Endothelial cell of umbilical vein (primary cell): ENCODE data around the gene HAPLN2. TPM values are rescaled to one million over a fixed set of nuclear protein-coding genes. Genes with fewer than 3 reads are reported as not detected.

Experiments
- BruUV-seq: library from RNA; stranded (reverse); fragments of 400-500 nt; replicated peaks from 2 replicates; lab custom pipeline; 2021; lab: Mats Ljungman, UMichigan
- CTCF ChIA-PET: fragments of 300-600, 350-600 bp; sonication (Branson Sonifier 250); formaldehyde crosslinking; loops from one replicate; lab custom pipeline; 2021; ENCODE audit warnings: antibody characterized with exemption, inconsistent platforms; lab: Charles Lee
- POLR2A ChIA-PET: fragments of 300-600, 350-600 bp; sonication (Branson Sonifier 250); formaldehyde crosslinking; loops from one replicate; lab custom pipeline; 2021; ENCODE audit warnings: antibody characterized with exemption, inconsistent platforms; lab: Charles Lee
- DNase-seq: peaks from one replicate; pipeline ENCODE4 v3.0.0-alpha.2; 2011; ENCODE audit warnings: low read depth, low spot score
- FAIRE-seq: peaks from 2 replicates; lab custom pipeline; 2011; peaks lifted over from hg19 to GRCh38; lab: Jason Lieb, UNC
- H2AFZ ChIP-seq: 2 replicates; pipeline ENCODE4 v1.6.0; 2012; ENCODE audit warnings: low read depth, low read length, control low read depth, inconsistent platforms
- H3K27ac ChIP-seq: 2 replicates; pipeline ENCODE4 v1.5.1; 2011; ENCODE audit warnings: low read depth, mild to moderate bottlenecking, control low read depth, low read length, moderate library complexity; ENCODE audit not compliant: insufficient read depth
- H3K27me3 ChIP-seq, 2 experiments: 2 replicates each; pipeline versions ENCODE4 v1.6.0 to v1.6.1; 2011; ENCODE audit warnings: low read length in 2 of 2, mixed read lengths in 1 of 2; ENCODE audit not compliant: control insufficient read depth in 2 of 2, insufficient read depth in 2 of 2
- H3K36me3 ChIP-seq, 2 experiments: 2 replicates in 1 of 2; 3 replicates in 1 of 2; pipeline ENCODE4 v1.5.1; 2011; ENCODE audit warnings: low read length in 2 of 2, mild to moderate bottlenecking in 1 of 2, moderate library complexity in 1 of 2; ENCODE audit not compliant: control insufficient read depth in 2 of 2, insufficient read depth in 2 of 2; ENCODE audit errors: extremely low read depth in 1 of 2
- H3K4me1 ChIP-seq: 3 replicates; pipeline ENCODE4 v1.5.1; 2011; ENCODE audit warnings: mild to moderate bottlenecking, low read length; ENCODE audit not compliant: control insufficient read depth, insufficient read depth; ENCODE audit errors: extremely low read depth
- H3K4me2 ChIP-seq: 2 replicates; pipeline ENCODE4 v1.6.1; 2011; ENCODE audit warnings: low read length, control low read depth, mixed read lengths; ENCODE audit not compliant: insufficient read depth
- H3K4me3 ChIP-seq, 3 experiments: fragments of 200-600 bp in 1 of 3; sonication (generic), shearing (Covaris generic) in 1 of 3; replicated peaks in 1 of 3; 2 replicates each; pipeline ENCODE4 v1.5.1; 2011 to 2016; ENCODE audit warnings: control low read depth in 3 of 3, low read length in 3 of 3, mild to moderate bottlenecking in 2 of 3, inconsistent platforms in 1 of 3, low read depth in 1 of 3, moderate library complexity in 1 of 3; ENCODE audit not compliant: insufficient read depth in 1 of 3
- H3K79me2 ChIP-seq: 2 replicates; pipeline ENCODE4 v1.6.0; 2012; ENCODE audit warnings: low read length, inconsistent platforms; ENCODE audit not compliant: control insufficient read depth, insufficient read depth
- H3K9ac ChIP-seq: replicated peaks from 2 replicates; pipeline ENCODE3; 2011; ENCODE audit warnings: low read length, control low read depth; ENCODE audit not compliant: insufficient read depth; ENCODE audit errors: extremely low read depth
- H3K9me1 ChIP-seq: replicated peaks from 3 replicates; pipeline ENCODE4 v1.6.0; 2011; ENCODE audit warnings: mild to moderate bottlenecking, low read length; ENCODE audit not compliant: control insufficient read depth, insufficient read depth; ENCODE audit errors: extremely low read depth
- H3K9me3 ChIP-seq: replicated peaks from 2 replicates; pipeline ENCODE4 v1.5.1; 2012; ENCODE audit warnings: low read length, inconsistent platforms; ENCODE audit not compliant: control insufficient read depth, insufficient read depth
- H4K20me1 ChIP-seq: replicated peaks from 2 replicates; pipeline ENCODE3; 2011; ENCODE audit warnings: mild to moderate bottlenecking, low read length; ENCODE audit not compliant: control insufficient read depth, insufficient read depth; ENCODE audit errors: extremely low read depth
- EZH2 ChIP-seq: IDR thresholded peaks from 2 replicates; pipeline ENCODE4 v1.6.1; 2012; ENCODE audit warnings: borderline replicate concordance, low read depth, mild to moderate bottlenecking, moderate library complexity, low read length, inconsistent platforms; ENCODE audit not compliant: severe bottlenecking
- FOS ChIP-seq: IDR thresholded peaks from 2 replicates; pipeline ENCODE4 v1.6.1; 2011; ENCODE audit warnings: mild to moderate bottlenecking, low read length, moderate library complexity, borderline replicate concordance; ENCODE audit not compliant: insufficient read depth
- GATA2 ChIP-seq: IDR thresholded peaks from 2 replicates; pipeline ENCODE4 v1.7.0; 2011; ENCODE audit warnings: low read depth, mild to moderate bottlenecking, moderate library complexity, mixed read lengths, low read length; ENCODE audit not compliant: insufficient read length, insufficient read depth
- JUN ChIP-seq: IDR thresholded peaks from 2 replicates; pipeline ENCODE4 v1.6.1; 2011; ENCODE audit warnings: borderline replicate concordance, low read depth; ENCODE audit not compliant: insufficient read length, insufficient read depth
- MYC ChIP-seq: IDR thresholded peaks from one replicate; pipeline ENCODE4 v1.6.1; 2011; ENCODE audit warnings: mild to moderate bottlenecking, low read depth, low read length
- POLR2A ChIP-seq: IDR thresholded peaks from 2 replicates; pipeline ENCODE4 v1.6.1; 2012; ENCODE audit warnings: low read depth, mild to moderate bottlenecking, control low read depth, low read length
- POLR2AphosphoS5 ChIP-seq: IDR thresholded peaks from 2 replicates; pipeline ENCODE4 v1.6.1; 2012; ENCODE audit warnings: low read depth, mild to moderate bottlenecking, control low read depth, low read length, moderate library complexity; ENCODE audit not compliant: insufficient read depth
- dilution Hi-C: fragments of 300-500 bp; cut with MboI; formaldehyde crosslinking; loops from one replicate; pipeline ENCODE4 v1.15.0; 2019; ENCODE audit warnings: low sequenced_read_pairs; ENCODE audit not compliant: extremely low pct_ligation_motif_present
- intact Hi-C: fragments of 100-400 bp; cut with micrococcal nuclease; formaldehyde crosslinking; loops from one replicate; pipeline ENCODE4 v1.10.0; 2022
- polyA plus RNA-seq, 4 experiments: library from polyadenylated mRNA; depleted of rRNA in 3 of 4; stranded (reverse) in 3 of 4; unstranded in 1 of 4; fragments of >200 nt; gene quantifications; 2 replicates each; pipeline versions ENCODE4 v1.2.1 to v1.2.3, GENCODE V29; 2011 to 2012; ENCODE audit warnings: missing spikeins in 1 of 4
- total RNA-seq: library from RNA; stranded (reverse); gene quantifications from 2 replicates; pipeline ENCODE4 v1.2.3, GENCODE V29; 2021
- TF ChIP-seq, protein P1 (sequence below): IDR thresholded peaks from 2 replicates; pipeline ENCODE4 v1.6.1; 2011; ENCODE audit not compliant: insufficient read depth, insufficient read length
- TF ChIP-seq, protein P2 (sequence below), 2 donors: IDR thresholded peaks; 1 replicate in 1 of 2; 2 replicates in 1 of 2; pipeline ENCODE4 v1.5.1; 2011; ENCODE audit warnings: low read length in 2 of 2, mild to moderate bottlenecking in 2 of 2, moderate library complexity in 2 of 2, control low read depth in 1 of 2, inconsistent platforms in 1 of 2, low read depth in 1 of 2; ENCODE audit not compliant: insufficient read depth in 1 of 2; ENCODE audit errors: extremely low read depth in 1 of 2

The HAPLN2 gene
- total and polyA plus RNA-seq, 2 donors (not counting 3 experiments of a cell fraction or from before 2014, with no cell fraction given) = not detected

DNA sequence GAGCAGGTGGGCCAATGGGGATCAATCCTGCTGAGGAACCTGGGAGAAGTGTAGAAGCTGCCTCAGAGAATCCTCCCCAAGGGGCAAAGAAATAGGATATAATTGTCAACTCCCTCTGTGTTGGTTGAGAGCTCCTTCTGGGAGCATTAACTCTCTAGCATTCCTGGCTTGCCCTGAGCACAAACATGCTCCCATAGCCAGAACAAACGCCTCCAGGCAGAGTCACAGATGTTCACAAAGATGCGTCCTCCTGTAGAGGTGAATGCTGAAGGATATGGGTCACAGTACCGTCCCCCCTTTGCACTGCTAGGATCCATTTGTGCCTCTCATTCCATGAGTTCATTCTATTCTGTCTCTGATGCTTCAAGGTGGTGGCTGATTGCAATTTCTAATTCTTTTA is 13.1 kb downstream of the HAPLN2 start:
- H2AFZ ChIP-seq = no peak overlapping the region
- peaks cover 21 to 26% of the 10 kb centered on the region in 2 experiments for H3K27me3 ChIP-seq
- TF ChIP-seq, protein P1, sequence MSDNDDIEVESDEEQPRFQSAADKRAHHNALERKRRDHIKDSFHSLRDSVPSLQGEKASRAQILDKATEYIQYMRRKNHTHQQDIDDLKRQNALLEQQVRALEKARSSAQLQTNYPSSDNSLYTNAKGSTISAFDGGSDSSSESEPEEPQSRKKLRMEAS = no peak
- TF ChIP-seq MYC (no peak), JUN (no peak), FOS (no peak), EZH2 (no peak), GATA2 (no peak), POLR2A (no peak), POLR2AphosphoS5 (no peak)
- TF ChIP-seq, protein P2, sequence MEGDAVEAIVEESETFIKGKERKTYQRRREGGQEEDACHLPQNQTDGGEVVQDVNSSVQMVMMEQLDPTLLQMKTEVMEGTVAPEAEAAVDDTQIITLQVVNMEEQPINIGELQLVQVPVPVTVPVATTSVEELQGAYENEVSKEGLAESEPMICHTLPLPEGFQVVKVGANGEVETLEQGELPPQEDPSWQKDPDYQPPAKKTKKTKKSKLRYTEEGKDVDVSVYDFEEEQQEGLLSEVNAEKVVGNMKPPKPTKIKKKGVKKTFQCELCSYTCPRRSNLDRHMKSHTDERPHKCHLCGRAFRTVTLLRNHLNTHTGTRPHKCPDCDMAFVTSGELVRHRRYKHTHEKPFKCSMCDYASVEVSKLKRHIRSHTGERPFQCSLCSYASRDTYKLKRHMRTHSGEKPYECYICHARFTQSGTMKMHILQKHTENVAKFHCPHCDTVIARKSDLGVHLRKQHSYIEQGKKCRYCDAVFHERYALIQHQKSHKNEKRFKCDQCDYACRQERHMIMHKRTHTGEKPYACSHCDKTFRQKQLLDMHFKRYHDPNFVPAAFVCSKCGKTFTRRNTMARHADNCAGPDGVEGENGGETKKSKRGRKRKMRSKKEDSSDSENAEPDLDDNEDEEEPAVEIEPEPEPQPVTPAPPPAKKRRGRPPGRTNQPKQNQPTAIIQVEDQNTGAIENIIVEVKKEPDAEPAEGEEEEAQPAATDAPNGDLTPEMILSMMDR (IDR thresholded peaks at IDR 0.05; ENCODE audit: extremely low read depth in 1 of 2, insufficient read depth in 1 of 2, low read depth in 1 of 2, low read length in 2 of 2) = no peak
- H3K4me2 ChIP-seq = no peak overlapping the region
- ChIA-PET CTCF (interaction anchor here (13.8 kb wide), 1 partner anchor 26 kb away, joined by 237 read pairs; no protein-coding TSS in a partner anchor), POLR2A (no interaction called here)
- no peaks in the 10 kb centered on the region for H3K4me1 ChIP-seq
- H3K4me3 ChIP-seq = no peak overlapping the region
- no peaks in the 10 kb centered on the region for H3K36me3 ChIP-seq
- DNase-seq (no peak), FAIRE-seq (no peak)
- BruUV-seq = no TSS peak
- H4K20me1 ChIP-seq = no peaks in the 10 kb centered on the region
- no peak overlapping the region for H3K27ac ChIP-seq
- H3K9me1 ChIP-seq = no peaks in the 10 kb centered on the region
- dilution Hi-C loops = no loop called here
- H3K79me2 ChIP-seq = no peaks in the 10 kb centered on the region
- H3K9ac ChIP-seq = no peak overlapping the region
- intact Hi-C loops = no loop called here
- no peaks in the 10 kb centered on the region for H3K9me3 ChIP-seq
